Measurements from ENCODE around the gene SLC41A1. TPM values are rescaled to one million over a fixed set of nuclear protein-coding genes. Genes with fewer than 3 reads are reported as not detected.

SLC41A1 gene
- total RNA-seq, result 11.7 and 11.8 TPM in 2 replicates

GRCh38 chr1:205812878-205813754 lies at the start of gene SLC41A1:
SLC41A1 (minus strand) TSS chr1:205813198; CDS start chr1:205810441, 2,757 bp downstream.

DNA sequence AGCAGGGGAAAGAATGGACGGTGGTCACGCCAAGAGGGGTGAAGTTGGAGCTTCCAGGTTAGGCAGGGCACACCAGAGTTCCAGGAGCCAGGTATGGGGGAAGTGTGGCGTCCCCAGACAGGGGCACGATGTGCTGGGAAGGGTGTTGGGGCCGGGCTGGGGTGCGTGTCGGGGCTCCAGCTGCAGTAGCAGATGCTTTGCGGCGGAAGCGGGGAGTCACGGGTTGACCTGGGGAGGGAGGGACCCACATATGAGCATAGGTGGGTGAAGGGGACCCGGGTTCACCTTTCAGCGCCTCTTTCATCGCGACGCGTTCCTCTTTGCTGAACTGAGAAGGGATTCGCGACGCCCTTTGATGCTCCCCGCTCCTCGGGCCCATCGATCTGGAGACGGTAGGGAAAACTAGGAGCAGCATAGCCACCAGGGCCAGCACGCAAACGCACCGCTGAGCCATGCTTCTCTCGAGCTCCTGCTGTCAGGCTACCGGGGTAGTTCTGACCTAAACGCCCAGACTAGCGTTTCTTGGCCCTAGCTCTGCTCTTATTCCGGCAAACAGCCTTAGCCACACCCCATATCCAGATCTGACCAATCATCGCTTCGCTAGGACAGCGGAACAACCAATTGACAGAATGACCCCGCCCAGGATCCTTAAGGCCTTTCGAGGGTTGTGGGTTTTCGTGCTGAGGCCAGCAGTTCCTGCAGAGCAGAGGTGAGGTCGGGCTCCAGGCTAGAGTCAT lies 36.8 kb upstream of the SLC41A1 start, which contains the start of gene PM20D1:
Gene PM20D1 (minus strand): TSS at position 514 of the 737 bp plus-strand sequence. CDS start 60 bp downstream, at position 454.

DNA sequence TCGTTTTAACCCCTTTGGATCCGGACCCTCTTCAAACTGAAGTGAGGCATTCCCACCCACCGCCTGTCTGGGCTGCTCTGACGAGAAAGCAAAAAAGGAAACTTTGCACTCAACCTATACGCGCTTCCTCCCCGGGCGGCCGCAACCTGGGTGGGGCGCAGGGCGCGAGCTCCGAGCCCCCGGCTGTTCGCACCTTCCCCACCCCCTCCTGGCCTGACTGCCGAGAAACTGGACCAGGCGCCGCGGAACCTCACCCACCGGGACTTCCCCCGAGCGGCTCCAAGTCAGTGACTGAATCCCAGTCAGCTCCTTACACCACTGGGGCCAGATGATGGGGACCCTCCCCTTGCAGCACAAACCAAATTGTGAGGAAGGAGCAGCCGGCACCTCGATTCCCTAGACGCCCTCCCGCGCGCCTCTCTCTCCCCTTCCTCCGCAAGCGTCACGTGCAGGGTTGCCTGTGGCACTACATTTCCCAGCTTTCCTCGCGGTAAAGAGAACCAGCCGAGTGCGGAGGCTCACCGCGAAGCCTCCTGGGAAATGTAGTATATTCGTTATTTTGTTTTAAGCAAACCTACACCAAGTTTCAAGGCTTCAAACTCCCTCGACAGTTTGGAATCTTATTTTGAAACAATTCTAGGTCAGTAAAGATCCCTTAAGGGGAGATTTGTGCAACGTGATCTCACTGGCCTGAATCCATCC lies 37.8 kb downstream of the SLC41A1 start, which contains the start of gene RAB29:
Gene RAB29 (minus strand): TSS at position 468 of the 702 bp plus-strand sequence. CDS start 526 bp downstream, outside the sequence.

GRCh38 chr1:205750138-205751035 lies 62.6 kb downstream of the SLC41A1 start, which contains the start of gene NUCKS1:
NUCKS1 (minus strand) TSS chr1:205750182; CDS start chr1:205749973, 209 bp downstream.

Other genes with a start within 250 kb of the SLC41A1 start
- 7.6 and 12.3 TPM in 2 replicates for gene ELK4, start 181.2 kb downstream of the SLC41A1 start, total RNA-seq
- 6.2 and 6.7 TPM in 2 replicates for gene SLC45A3, start 132.7 kb downstream of the SLC41A1 start, total RNA-seq
- gene NUCKS1, start 63.0 kb downstream of the SLC41A1 start, total RNA-seq, result 81.1 and 92.2 TPM in 2 replicates
- gene RAB29, start 37.7 kb downstream of the SLC41A1 start, total RNA-seq, result 9.2 and 13.5 TPM in 2 replicates
- not detected in 2 replicates for gene PM20D1, start 36.9 kb upstream of the SLC41A1 start, total RNA-seq
- 0.07 and 0.19 TPM in 2 replicates for gene SLC26A9, start 130.3 kb upstream of the SLC41A1 start, total RNA-seq
- 35.4 and 45.1 TPM in 2 replicates for gene RAB7B, start 190.2 kb upstream of the SLC41A1 start, total RNA-seq
- gene CTSE, start 210.7 kb upstream of the SLC41A1 start, total RNA-seq, result 0.28 TPM in 1 of 2 replicates, not detected in the other
- not detected in 2 replicates for gene RHEX, start 240.0 kb upstream of the SLC41A1 start, total RNA-seq